BJ (cell line): ENCODE data around the gene RNF220. TPM values are rescaled to one million over a fixed set of nuclear protein-coding genes. Genes with fewer than 3 reads are reported as not detected.

Experiments
- CTCF ChIA-PET: fragments of 350-600 bp; formaldehyde crosslinking; extraction: SDS; loops from one replicate; lab custom pipeline; 2021; ENCODE audit warnings: antibody characterized with exemption, inconsistent platforms; lab: Yijun Ruan, JAX
- POLR2A ChIA-PET: fragments of 300-600 bp; sonication (Branson Sonifier 250); formaldehyde crosslinking; extraction: SDS; loops from one replicate; lab custom pipeline; 2021; ENCODE audit warnings: antibody characterized with exemption; lab: Charles Lee
- DNase-seq: peaks from one replicate; pipeline ENCODE4 v3.0.0-alpha.2; 2011; ENCODE audit warnings: low read depth
- H3K27me3 ChIP-seq: 2 replicates; pipeline ENCODE4 v1.6.0; 2011; ENCODE audit warnings: low read length; ENCODE audit not compliant: control insufficient read depth, insufficient read depth
- H3K36me3 ChIP-seq: 2 replicates; pipeline ENCODE4 v1.5.1; 2011; ENCODE audit warnings: low read length; ENCODE audit not compliant: control insufficient read depth, insufficient read depth
- H3K4me3 ChIP-seq: 2 replicates; pipeline ENCODE4 v1.5.1; 2011; ENCODE audit warnings: low read depth, mild to moderate bottlenecking, control low read depth, low read length
- CTCF ChIP-seq: IDR thresholded peaks from 2 replicates; pipeline ENCODE4 v1.5.1; 2011; ENCODE audit warnings: low read depth, mild to moderate bottlenecking, control low read depth, inconsistent platforms, low read length, moderate library complexity; ENCODE audit not compliant: insufficient read depth
- polyA plus RNA-seq: library from polyadenylated mRNA; depleted of rRNA; stranded (reverse); fragments of >200 nt; gene quantifications from 2 replicates; pipeline ENCODE4 v1.2.3, GENCODE V29; 2011

Gene RNF220
- polyA plus RNA-seq, 1 experiment, result 65.4 TPM

DNA sequence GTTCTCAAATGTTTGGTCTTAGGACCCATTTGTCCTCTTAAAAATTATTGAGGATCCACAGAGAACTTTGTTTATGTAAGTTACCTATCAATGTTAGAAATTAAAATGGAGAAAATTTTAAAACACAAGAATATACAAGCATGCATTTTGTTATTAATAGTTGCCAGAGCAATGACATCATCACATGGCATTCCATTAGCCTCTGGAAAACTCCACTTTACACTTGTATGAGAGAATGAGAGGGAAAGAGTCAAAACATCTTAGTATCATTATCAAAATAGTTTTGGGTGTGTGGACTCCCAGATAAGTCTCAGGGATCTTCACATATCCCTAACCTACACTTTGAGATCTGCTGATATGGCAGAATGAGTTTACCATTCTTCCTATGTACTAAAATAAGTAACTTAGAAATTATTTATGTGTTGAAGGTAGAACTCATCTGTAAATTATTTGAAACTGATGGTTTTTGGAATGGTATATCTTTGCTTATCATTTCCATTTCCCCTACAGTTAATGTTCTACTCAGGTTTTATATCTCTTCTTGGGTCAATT is 48.8 kb downstream of the RNF220 start:
- no peak for TF ChIP-seq CTCF
- H3K27me3 ChIP-seq, result peaks cover 7% of the 10 kb centered on the region
- ChIA-PET CTCF (no interaction called here), POLR2A (no interaction called here)
- DNase-seq, result no peak
- H3K4me3 ChIP-seq, result no peak overlapping the region
- H3K36me3 ChIP-seq, result no peaks in the 10 kb centered on the region

DNA sequence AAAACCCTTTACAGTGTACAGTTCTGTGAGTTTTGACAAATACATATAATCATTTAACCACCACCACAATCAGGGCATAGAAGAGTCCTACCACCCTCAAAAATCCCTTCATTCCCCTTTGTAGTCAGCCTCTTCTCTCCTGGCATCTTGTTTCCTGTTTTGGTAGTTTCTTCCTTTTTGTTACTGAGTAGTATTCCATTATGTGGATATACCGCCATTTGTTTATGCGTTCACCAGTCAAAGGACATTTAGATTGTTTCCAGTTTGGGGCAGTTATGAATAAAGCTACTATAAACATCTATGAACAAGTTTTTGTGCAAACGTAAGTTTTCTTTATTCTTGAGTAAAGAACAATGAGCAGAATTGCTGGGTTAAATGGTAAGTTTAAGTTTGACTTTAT is 49.6 kb downstream of the RNF220 start:
- no peaks in the 10 kb centered on the region for H3K36me3 ChIP-seq
- DNase-seq, result no peak
- H3K4me3 ChIP-seq, result no peak overlapping the region
- ChIA-PET CTCF (no interaction called here), POLR2A (no interaction called here)
- peaks cover 7% of the 10 kb centered on the region for H3K27me3 ChIP-seq
- TF ChIP-seq CTCF, result no peak

DNA sequence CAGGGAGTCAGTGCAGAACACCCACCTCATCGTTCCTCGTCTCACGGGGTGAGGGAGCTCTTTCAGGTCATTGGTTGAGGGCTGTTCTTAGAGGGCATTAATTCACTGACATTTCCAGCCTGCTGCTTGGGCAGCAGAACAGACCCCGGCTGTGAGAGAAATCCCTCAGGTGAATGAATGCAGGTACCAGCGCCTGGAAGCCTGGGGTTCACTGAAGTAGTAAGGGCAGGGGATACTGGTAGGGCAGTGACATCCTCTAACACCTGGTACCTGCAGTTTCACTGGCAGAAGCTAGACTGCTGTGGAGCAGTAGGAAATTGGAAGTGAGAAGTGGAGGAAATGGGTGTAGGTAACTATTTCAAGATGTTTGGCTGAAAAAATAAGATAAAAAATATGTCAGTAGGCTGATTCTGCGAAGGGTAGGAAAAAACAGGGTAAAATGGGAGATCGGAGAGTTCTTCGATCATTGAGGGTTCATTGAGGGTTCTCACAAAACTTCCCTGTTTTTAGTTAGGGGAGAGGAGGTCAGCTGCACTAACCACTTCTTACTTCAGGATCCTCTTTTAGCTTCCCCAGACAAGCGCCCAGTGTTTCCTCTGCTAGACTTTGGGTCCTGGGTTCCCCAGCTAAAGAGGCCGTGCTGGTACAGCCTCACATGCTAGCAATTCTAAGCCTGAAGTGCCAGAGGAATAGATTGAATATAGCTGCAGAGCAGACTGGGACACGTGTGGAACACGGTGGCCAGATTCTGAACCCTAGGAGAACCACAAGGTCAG is 55.2 kb downstream of the RNF220 start:
- POLR2A ChIA-PET, result no interaction called here
- CTCF ChIA-PET, result no interaction called here
- H3K27me3 ChIP-seq, result peaks cover 8% of the 10 kb centered on the region

DNA sequence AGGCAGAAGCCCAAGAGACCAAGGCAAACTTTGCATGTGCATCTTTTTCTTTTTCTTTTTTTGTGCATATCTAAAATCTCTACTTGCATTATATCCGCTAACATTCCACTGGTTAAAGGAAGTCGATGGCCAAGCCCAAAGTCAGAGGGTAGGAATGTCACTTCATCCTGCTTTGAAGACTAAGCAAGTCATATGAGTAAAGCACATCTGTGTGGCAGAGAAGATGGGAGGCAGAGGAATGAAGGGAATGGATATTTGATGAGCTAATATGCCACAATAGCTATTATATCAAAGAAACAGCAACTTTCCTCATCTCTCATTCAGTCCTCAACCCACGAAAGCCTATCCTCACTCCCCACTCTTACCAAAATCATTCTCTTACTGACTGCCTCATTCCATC is 59.3 kb downstream of the RNF220 start:
- DNase-seq, result no peak
- Histone ChIP-seq H3K36me3 (no peaks in the 10 kb centered on the region), H3K27me3 (peaks cover 1% of the 10 kb centered on the region; the same call in 1 of the 2 replicates), H3K4me3 (no peak overlapping the region)
- no peak for TF ChIP-seq CTCF
- ChIA-PET CTCF (interaction anchor here (1.5 to 1.7 kb wide), 2 partner anchors 9 to 130 kb away, joined by 3 read pairs; no protein-coding TSS in a partner anchor), POLR2A (no interaction called here)

More for the DNA sequence above, 55.2 kb downstream of the RNF220 start:
- no peak overlapping the region for H3K4me3 ChIP-seq
- no peak for DNase-seq
- H3K36me3 ChIP-seq, result no peaks in the 10 kb centered on the region
- no peak for TF ChIP-seq CTCF

DNA sequence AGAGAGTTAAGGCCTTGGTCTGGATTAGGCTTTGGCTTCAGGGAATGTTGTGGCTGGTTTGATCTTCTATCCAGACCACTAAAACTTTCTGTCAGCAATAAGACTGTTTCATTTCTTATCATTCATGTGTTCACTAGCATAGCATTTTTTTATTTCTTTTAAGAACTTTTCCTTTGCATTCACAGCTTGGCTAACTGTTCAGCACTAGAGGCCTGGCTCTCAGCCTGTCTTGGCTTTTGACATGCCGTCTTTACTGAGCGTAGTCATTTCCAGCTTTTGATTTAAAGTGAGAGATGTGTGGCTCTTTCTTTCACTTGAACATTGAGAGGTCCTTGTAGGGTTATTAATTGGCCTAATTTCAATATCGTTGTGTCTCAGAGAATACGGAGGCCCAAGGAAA is 62.5 kb downstream of the RNF220 start:
- CTCF ChIA-PET, result no interaction called here
- H3K36me3 ChIP-seq, result no peaks in the 10 kb centered on the region

More for the DNA sequence above, 62.5 kb downstream of the RNF220 start:
- DNase-seq, result no peak
- no peak for TF ChIP-seq CTCF
- POLR2A ChIA-PET, result no interaction called here
- Histone ChIP-seq H3K27me3 (no peaks in the 10 kb centered on the region), H3K4me3 (no peak overlapping the region)
